Kidney glomerular epithelial cell (primary cell): ENCODE measurements around the gene RPS15.
"Not testable (repeated sequence)": the region's sequence is repeated elsewhere in the genome, so short reads cannot be mapped to it uniquely, and the experiment has no call there.

Experiments
- DNase-seq: peaks from one replicate; lab custom pipeline; 2025; lab: John Stamatoyannopoulos, UW

RPS15 gene

DNA sequence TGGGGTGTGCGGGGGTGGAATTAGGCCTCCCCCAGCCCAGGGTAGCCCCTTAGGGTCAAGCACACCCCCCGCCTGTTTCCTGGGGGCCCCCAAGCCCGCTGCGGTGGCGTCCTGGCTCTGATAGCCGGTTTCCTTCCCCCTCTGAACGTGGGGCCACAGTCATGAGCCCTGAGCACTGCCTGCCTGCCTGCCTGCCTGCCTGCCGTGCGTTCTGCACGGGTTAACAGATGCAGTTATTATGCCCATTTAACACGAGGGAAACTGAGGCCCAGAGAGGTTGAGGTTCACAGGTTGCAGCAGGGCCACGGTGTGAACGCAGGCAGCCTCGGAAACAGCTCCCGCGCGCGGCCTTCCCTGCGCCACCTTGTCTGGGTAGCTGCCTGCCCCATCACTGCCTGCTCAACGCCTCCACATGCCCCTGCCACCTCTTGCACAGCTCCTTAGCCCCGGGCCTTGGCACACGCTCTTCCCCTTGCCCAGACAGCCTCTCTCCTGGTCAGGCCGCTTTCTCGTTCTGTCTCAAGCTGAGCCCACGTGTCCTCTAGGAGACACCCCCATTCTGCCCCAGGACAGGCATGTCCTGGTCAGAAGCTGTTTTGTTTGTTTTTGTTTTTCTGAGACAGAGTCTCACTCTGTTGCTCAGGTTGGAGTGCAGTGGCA, 35.7 kb upstream of the RPS15 start:
- DNase-seq = no peak

DNA sequence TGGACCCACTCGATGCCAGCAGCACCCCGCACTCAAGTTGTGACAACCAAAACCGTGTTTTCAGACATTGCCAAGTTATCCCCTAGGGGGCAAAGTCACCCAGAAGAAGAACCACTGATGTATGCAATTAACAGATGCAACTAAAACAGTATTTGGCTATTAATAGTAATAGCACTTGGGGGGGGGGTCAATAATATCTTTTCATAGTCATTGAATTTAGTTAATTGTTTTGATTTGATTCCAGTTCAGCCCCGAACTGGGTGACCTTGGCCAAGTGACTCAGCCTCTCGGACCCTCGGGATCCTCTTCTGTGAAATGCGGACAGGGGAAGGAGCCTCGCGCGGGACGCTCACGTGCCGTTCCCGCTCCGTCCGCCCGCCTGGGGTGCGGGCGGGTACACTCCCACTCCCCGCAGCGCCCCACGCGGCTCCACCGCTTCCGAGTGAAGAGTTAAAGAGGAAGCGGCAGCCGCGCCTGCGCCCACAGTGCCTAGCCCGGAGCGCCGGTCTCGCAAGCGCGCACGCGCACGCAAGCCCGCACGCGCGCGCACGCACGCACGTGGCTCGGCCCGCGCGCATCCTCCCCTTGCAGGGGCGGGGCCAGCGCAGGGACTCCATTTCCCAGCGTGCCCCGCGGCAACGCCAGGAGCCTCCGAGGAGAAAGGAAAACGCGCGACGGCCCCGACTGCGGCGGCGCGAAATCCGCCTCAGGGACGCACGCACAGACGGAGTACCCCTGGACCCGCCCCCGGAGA, 31.2 kb upstream of the RPS15 start:
- DNase-seq = peak; percentile 90

DNA sequence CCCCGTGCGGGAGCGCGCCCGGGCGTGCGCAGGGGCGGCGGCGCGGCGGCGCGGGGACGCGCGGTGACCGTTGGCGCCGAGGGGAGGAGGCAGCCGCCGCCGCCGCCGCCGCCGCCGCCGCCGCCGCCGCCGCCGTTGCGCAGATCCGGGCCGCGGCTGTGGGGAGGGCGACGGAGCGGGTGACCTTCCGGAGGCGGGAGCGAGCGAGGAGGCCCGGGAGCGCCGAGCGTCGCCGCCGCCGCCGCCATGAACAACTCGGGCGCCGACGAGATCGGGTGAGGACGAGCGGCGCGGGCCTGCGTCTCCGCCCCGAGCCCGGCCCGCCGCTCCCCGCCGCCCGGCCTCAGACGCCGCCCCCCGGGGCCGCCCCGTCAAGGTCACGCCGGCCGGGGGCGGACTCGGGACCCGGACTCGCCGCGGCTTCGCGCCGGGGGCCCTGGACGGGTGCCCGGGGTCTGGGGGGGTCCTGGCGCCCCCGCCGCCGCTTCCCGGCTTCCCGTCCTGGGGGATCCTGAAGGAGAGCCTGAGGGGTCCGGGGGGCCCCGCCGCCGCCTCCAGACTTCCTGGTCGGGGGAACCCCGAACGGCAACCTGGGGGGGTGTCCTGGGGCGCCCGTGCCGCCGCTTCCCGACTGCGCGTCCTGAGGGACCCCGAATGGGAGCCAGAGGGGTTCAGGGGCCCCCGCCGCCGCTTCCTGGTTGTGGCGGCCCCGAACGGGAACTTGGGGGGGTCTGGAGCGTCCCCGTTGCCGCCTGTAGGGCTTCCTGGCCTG, 30.5 kb upstream of the RPS15 start, which contains the start of gene DAZAP1:
Gene DAZAP1 (plus strand): TSS at position 59 of the 772 bp plus-strand sequence. CDS start 188 bp downstream, at position 247.
- no peak for DNase-seq

DNA sequence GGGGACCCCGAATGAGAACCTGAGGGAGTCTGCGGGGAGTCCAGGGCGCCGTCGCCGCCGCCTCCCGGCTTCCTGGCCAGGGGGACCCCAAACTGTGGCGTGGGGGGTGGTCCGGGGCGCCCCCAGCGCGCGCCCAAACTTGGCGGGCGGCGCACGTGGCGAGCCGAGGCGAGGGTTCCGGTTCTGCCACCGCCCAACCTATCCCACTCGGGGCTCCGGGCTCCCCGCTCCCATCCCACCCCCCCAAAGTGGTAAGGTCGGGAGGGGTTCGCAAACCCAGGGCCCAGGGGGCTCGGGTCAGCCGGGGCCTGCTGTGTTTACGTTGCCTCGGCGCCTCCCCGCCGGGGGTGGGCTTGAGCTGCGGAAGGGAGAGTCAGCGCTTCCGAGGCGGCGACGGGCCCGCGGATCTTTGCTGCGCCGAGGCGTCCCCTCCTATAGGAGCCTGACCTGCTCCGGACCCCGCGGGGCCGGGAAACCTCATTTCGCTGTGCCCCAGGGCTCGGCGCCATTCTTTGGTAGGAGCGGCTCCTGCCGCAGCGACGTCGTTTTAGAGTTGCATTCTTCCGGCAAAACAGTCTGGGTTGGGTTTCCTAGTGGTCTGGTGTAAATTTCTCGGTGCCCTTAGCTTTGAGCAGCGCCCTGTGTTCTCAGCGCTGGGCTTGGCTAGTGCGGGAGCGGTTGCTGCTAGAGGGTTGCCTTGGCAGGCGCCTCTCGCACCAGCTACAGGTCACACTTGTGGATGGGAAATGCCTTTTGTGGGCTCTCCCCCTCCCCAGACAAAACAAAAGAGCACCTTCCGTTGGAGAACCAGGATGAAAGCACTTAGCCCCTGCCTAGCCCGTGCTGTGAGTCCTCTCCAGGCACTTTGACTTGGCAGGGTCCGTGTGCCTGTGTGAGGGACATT, 29.6 kb upstream of the RPS15 start:
- peak; percentile 9 for DNase-seq

DNA sequence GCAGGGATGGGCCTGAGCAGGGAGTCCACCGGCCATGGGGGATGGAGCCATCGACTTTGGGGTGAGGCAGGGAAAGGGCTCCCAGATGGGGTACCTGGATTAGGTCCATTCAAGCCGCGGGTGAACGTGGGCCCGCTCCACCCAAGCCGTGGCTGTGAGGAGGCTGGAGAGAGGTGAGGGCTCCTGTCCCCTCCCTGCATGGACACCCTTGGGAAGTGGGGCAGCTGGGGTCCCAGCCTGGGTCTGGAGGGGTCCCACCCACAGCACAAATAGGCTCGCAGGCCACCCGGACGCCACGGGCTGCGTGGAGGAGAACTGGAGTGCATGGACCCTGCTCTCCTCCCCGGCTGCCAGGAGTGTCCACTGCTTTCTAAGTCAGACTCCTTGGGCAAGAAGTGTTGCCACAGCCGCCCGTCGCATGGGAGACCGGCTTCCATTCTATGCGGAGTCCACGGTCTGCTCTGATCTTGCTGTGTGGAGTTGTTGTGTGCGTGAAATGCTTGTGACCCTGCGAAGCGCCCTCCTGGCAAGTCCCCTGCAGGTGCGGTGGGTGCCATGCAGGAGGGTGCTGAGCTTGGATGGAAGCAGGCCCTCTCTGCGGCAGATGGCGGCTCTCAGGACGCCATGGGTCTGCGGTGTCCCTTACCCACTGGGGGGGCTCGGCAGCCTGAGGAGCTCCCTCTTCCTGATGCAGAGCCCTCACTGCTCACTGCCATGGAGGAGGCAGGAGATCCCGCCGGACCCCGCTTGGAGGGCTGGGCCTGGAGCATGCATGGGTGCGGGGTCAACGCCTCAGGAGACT, 28.8 kb upstream of the RPS15 start:
- DNase-seq = no peak

- peak; percentile 33 for DNase-seq
These were observed 27.9 kb upstream of the RPS15 start for GRCh38 chr19:1410136-1410786.

DNA sequence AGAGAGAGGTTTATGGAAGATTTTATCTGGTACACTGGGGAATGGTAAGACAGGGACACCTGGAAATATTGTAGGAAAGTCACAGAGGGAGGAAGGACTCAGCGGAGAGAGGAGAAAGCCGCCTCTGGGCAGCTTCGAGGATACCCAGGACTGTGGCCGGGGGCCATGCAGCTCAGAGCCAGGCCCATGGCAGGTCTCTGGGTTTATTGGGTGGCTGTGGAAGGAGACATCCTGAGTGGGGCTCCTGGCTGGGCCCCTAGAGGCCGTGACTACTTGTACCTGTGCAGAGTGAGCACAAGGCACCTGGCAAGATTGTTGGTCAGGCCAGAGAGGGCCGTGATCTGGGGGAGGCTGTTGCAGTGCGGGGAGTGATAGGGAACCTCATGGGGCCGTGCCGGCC, 27.4 kb upstream of the RPS15 start:
- DNase-seq = no peak

GRCh38 chr19:1411255-1412191, 26.7 kb upstream of the RPS15 start:
- no peak for DNase-seq

- DNase-seq = no peak
These were observed 25.8 kb upstream of the RPS15 start for GRCh38 chr19:1412323-1412923.

DNA sequence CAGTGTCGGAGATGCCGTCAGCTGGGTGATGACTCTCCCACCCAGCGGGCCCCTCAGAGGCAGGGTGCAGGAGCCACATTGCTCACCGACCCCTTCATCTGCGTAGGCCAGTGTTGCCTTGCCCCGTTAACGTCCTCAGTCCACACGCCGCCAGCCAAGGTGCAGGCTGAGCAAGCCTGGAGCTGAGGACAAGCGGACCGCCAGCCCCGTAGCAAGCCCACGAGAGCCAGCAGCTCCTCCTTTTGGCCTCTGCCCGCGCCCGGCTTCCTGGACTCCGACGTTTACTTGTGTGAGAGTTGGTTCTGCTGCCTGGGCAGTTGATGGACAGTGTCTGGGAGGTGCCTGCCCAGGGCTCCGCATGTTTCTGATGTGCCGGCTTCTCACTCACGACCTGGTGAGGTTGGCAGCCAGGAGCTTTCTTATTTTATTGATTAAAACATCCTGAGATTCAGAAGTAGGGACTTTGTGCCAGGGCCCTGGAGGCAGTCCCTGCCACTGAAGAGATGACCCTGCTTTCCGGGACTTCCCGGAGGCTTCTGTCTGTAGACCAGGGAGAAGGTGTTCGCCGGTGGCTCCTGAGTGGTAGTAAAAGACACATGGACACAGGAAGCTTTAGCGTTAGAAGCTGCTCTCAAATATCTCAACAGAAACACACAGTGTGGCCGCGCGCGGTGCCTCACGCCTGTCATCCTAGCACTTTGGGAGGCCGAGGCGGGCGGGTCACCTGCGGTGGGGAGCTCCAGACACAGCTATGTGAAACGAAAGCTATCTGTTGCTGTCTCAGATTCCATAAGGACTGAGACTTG, 25.0 kb upstream of the RPS15 start:
- DNase-seq = no peak

DNA sequence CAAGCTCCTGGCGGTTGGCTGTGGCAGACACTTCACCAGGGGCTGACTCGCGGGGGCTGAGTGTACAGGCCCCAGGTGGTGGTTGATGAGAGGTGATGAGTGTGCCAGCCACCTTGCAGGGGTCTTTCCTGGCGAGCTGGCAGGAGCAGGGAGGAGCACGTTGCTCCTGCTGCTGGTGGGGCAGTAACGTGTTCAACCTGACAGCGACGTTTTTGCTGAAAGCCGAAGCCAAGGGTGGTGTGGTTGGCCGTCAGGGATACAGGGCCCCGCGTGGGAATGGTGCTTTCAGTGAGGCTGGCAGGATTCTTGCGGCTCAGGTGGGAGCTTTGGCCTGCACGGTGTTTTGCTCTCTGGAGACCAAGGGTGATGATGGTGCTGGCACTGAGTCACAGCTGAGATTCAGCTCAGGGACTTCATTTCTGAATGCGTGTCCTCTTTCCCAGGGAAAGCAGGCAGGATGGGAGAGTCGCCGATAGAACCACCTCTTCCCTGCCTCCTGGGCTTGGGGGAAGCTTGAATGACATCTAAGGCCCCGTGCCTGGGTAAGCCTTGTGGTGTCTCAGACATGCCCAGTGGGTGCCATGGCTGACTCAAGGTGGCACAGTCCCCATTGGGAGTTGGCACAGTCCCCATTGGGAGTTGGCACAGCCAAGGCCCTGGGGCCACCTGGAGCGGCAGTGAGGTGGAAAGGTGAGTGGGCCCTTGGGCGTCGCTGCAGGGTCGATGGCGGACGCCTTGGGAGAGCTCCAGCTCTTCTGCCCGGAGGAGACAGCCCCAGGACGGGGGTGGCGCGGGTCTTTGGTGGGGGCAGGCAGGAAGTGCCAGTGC, 22.0 kb upstream of the RPS15 start:
- DNase-seq = no peak

GRCh38 chr19:1417145-1417544, 21.1 kb upstream of the RPS15 start:
- DNase-seq = no peak

GRCh38 chr19:1417681-1418495, 20.3 kb upstream of the RPS15 start:
- DNase-seq = no peak

DNA sequence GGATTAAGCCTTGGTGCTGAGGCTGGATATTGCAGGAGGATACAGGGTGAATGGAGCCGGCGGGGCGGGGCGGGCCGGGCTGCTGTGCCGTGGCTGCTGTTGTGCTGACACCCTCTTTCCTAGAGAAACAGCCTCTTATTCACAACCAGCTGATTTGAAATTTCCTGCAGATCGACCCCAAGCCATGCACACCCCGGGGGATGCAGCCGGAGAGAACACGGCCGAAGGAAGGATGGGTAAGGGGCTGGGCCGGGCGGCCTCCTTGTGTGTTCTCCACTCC, 19.8 kb upstream of the RPS15 start:
- no peak for DNase-seq

GRCh38 chr19:1418951-1419738, 19.1 kb upstream of the RPS15 start:
- no peak for DNase-seq

DNA sequence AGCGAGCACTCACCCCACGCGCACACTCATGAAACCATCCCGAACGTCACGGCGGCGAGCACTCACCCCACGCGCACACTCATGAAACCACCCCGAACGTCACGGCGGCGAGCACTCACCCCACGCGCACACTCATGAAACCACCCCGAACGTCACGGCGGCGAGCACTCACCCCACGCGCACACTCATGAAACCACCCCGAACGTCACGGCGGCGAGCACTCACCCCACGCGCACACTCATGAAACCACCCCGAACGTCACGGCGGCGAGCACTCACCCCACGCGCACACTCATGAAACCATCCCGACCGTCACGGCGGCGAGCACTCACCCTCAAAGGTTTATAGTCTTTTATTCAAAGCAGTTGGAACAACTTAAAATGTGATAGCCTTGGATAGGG, 18.1 kb upstream of the RPS15 start:
- not testable (repeated sequence) for DNase-seq
